Skeletal muscle tissue (tissue), 4 donors: ENCODE data around the gene LCMT1. TPM values are rescaled to one million over a fixed set of nuclear protein-coding genes. Genes with fewer than 3 reads are reported as not detected.
"Not testable (repeated sequence)": the region's sequence is repeated elsewhere in the genome, so short reads cannot be mapped to it uniquely, and the experiment has no call there.

Experiments
- H3K27ac ChIP-seq: one replicate; pipeline ENCODE4 v1.7.0; 2013; ENCODE audit warnings: mild to moderate bottlenecking, low read depth, low read length, inconsistent platforms
- H3K27me3 ChIP-seq, 3 donors: one replicate each; pipeline ENCODE4 v1.7.0; 2013; ENCODE audit warnings: low read length in 3 of 3; ENCODE audit not compliant: control insufficient read depth in 3 of 3, insufficient read depth in 3 of 3
- H3K36me3 ChIP-seq, 3 donors: one replicate each; pipeline ENCODE4 v1.7.0; 2013; ENCODE audit warnings: low read length in 3 of 3; ENCODE audit not compliant: control insufficient read depth in 3 of 3, insufficient read depth in 3 of 3
- H3K4me1 ChIP-seq, 3 donors: one replicate each; pipeline ENCODE4 v1.7.0; 2013; ENCODE audit warnings: low read length in 3 of 3, mild to moderate bottlenecking in 3 of 3; ENCODE audit not compliant: control insufficient read depth in 3 of 3, insufficient read depth in 3 of 3
- H3K4me3 ChIP-seq, 3 donors: one replicate each; pipeline ENCODE4 v1.7.0; 2013; ENCODE audit warnings: low read length in 3 of 3
- H3K9ac ChIP-seq, 3 donors: one replicate each; pipeline ENCODE4 v1.7.0; 2013; ENCODE audit warnings: low read length in 3 of 3, mild to moderate bottlenecking in 3 of 3, moderate library complexity in 2 of 3, low read depth in 1 of 3
- H3K9me3 ChIP-seq, 3 donors: one replicate each; pipeline ENCODE4 v1.7.0; 2013; ENCODE audit warnings: low read length in 3 of 3; ENCODE audit not compliant: control insufficient read depth in 3 of 3
- total RNA-seq: library from RNA; depleted of rRNA; stranded (reverse); fragments of >200 nt; gene quantifications from one replicate; pipeline ENCODE4 v1.2.3, GENCODE V29; 2014
- donor health status: Osteomylitis.

The LCMT1 gene
- total RNA-seq, 1 donor from 2014 or later, result 40.2 TPM

DNA sequence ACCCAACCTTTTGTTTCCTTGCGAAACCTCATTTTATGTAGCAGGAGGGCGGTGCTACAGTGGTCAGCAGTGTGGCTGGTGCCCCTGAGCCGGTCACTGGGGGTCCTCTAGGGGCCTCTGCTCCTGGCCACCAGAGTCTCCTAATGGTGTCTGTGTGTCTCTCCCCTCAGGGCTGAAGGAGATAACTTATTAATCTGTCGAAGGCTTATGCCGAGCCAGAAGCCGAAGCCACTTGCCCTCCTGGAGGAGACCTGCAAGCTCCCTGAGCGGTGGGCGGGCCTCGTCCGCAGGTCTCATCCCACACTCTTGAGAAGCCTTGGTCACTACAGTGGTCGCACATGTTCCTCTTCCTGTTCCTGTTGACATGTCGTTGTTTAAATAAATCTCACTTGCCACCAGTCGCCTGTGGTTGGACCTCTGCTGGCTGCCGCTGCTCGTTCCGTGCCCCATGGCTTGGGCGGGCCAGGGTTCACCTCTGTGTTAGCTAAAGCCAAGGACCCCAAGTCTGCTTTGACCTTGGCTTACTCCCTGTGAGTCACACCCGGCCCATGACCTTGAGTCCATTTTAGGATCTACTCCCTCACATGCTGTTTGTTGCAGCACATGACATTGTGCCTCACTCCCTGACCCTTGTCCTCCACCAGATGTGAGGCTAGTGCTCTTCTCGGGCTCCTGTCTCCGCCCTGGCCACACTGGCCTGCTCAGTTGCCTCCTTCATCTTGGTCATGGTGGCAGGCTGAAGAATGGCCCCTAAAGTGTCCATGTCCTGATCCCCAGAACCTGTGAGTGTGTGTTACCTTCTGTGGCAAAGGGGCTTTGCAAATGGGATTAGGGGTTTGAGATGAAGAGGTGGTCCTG lies 66.5 kb downstream of the LCMT1 start:
- Histone ChIP-seq H3K9me3 (no peaks in the 10 kb centered on the region), H3K27ac (no peak overlapping the region), H3K36me3 (peaks cover 14 to 30% (median 27%) of the 10 kb centered on the region in 3 donors), H3K27me3 (no peaks in the 10 kb centered on the region), H3K4me3 (no peak overlapping the region), H3K4me1 (no peaks in the 10 kb centered on the region), H3K9ac (no peak overlapping the region)

DNA sequence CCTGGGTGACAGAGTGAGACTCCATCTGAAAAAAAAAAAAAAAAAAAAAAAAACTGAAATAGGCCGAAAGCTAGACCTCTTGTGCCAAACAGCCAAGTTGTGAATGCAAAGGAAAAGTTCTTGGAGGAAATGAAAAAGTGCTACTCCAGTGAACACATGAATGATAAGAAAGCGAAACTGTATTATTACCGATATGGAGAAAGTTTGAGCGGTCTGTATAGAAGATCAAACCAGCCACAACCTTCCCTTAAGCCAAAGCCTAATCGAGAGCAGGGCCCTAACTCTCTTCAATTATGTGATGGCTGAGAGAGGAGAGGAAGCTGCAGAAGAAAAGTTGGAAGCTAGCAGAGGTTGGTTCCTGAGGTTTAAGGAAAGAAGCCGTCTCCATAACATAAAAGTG lies 69.7 kb downstream of the LCMT1 start:
- not testable (repeated sequence) for H3K9ac ChIP-seq, H3K27me3 ChIP-seq, H3K4me3 ChIP-seq, H3K9me3 ChIP-seq, H3K4me1 ChIP-seq, H3K27ac ChIP-seq
- H3K36me3 ChIP-seq, result peaks cover 10 to 15% (median 12%) of the 10 kb centered on the region in 3 donors

DNA sequence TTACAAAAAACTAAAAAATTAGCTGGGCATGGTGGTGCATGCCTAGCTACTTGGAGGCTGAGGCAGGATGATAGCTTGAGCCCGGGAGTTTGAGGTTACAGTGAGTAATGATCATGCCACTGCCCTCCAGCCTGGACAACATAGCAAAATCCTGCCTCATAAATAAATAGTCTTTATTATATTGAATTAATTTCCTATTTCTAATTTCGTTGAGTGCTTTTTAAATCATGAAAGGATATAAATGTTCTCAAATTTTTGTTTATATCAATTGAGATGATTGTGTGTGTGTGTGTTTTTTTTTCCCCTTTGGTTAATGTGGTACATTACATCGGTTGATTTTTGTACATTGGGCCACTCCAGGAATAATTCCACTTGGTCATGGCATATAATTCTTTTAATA lies 73.2 kb downstream of the LCMT1 start:
- Histone ChIP-seq H3K27me3 (no peaks in the 10 kb centered on the region), H3K4me3 (no peak overlapping the region), H3K9me3 (no peaks in the 10 kb centered on the region), H3K9ac (no peak overlapping the region), H3K36me3 (no peaks in the 10 kb centered on the region), H3K27ac (no peak overlapping the region), H3K4me1 (no peaks in the 10 kb centered on the region)

DNA sequence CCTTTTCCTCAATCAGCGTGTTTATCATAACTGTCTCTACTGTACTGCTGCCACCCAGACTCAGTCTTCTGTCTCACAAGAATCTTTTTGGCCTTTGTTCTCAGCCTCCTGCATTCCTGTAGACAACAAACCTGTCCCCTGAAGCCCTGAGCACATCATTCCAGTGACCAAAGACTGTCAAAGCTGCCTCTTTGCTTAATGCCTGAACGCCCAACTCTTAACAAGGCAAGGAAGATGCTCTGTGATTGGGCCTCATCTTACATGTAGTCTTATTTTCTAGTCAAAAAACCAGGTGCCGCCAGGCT lies 75.9 kb downstream of the LCMT1 start:
- H3K9me3 ChIP-seq, result no peaks in the 10 kb centered on the region
- H3K36me3 ChIP-seq, result no peaks in the 10 kb centered on the region
- no peak overlapping the region for H3K4me3 ChIP-seq
- H3K4me1 ChIP-seq, result no peaks in the 10 kb centered on the region
- no peaks in the 10 kb centered on the region for H3K27me3 ChIP-seq
- no peak overlapping the region for H3K27ac ChIP-seq
- no peak overlapping the region for H3K9ac ChIP-seq

DNA sequence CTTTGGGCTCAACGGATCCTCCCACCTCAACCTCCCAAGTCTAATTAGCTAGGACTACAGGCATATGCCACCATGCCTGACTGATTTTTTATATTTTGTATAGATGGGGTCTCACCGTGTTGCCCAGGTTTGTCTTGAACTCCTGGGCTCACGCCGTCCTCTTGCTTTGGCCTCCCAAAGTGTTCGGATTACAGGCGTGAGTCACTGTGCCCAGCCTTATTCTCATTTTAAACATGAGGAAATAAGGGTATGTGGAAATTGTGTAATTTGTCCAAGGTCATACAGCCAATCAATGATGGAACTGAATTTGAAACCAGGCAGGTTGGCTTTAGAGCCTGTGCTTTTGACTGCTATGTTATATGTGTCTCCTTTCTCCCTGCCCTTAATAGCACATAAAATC lies 77.8 kb downstream of the LCMT1 start:
- Histone ChIP-seq H3K36me3 (no peaks in the 10 kb centered on the region), H3K9me3 (no peaks in the 10 kb centered on the region), H3K27me3 (no peaks in the 10 kb centered on the region), H3K27ac (no peak overlapping the region), H3K4me3 (no peak overlapping the region), H3K9ac (no peak overlapping the region), H3K4me1 (no peaks in the 10 kb centered on the region)

DNA sequence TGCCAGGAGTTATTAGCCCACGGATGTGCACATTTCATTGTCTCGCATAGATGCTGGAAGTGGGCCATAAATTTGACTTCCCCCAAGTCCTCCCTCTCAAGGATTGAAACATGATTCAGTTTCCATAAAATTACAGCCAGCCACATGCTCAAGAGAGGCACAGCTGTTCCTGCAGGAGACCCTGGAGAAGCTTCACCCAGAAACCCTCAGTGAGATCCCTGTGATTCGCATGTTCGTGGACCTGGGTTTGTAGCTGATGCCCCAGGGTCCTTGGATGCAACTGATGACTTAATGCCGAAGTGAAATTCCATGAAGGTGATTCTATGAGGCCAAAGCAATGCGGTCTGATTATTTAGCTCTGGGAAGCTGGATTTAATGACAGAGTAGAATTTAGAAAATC lies 80.6 kb downstream of the LCMT1 start:
- H3K9me3 ChIP-seq, result no peaks in the 10 kb centered on the region
- H3K36me3 ChIP-seq, result no peaks in the 10 kb centered on the region
- no peak overlapping the region for H3K27ac ChIP-seq
- H3K27me3 ChIP-seq, result no peaks in the 10 kb centered on the region
- H3K4me1 ChIP-seq, result no peaks in the 10 kb centered on the region
- no peak overlapping the region for H3K4me3 ChIP-seq
- H3K9ac ChIP-seq, result no peak overlapping the region

DNA sequence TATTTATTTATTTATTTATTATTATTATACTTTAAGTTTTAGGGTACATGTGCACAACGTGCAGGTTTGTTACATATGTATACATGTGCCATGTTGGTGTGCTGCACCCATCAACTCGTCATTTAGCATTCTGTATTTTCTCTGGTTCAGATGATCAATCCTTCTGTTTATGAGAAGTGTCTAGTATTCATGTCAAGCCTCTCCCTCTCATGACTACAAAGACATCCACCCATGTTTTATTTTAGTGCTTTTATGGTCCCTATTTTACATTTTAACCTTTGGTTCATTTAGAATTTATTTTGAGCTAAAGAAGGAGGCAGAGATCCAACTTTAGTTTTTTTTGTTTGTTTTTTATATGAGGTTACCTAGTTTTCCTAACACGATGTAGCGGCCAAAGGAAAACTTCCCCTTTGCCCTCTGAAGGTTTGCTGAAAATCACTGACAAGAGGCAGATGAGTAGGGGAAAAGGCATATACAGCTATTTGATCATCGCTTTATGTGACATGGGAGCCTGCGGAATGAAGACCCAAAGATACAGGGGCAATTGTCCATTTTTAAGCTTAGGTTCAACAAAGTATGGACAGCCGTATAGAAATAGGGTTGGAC lies 82.8 kb downstream of the LCMT1 start:
- Histone ChIP-seq H3K9me3 (no peaks in the 10 kb centered on the region), H3K27me3 (no peaks in the 10 kb centered on the region), H3K9ac (no peak overlapping the region), H3K4me3 (no peak overlapping the region), H3K27ac (no peak overlapping the region), H3K4me1 (no peaks in the 10 kb centered on the region), H3K36me3 (no peaks in the 10 kb centered on the region)

DNA sequence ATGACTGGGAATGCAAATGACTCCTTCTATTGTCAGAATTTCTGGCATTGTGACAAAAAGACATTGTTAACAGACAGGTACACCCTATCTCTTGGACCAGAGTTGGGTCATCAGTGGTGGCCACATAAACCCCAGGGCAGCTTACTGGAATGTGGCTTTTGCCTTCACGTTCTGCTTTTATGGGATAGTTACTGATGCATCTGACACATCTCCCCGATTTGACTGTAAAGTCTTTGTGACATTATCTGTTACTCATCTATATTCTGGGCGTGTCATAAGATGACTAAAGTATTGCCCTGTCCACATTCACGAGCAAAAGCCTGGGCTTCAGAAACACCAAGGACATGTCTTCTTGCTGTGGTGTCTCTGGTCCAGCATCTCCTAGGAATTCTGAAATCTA lies 86.5 kb downstream of the LCMT1 start:
- H3K4me1 ChIP-seq, result no peaks in the 10 kb centered on the region
- H3K27ac ChIP-seq, result no peak overlapping the region
- no peaks in the 10 kb centered on the region for H3K27me3 ChIP-seq
- H3K9me3 ChIP-seq, result no peaks in the 10 kb centered on the region
- H3K36me3 ChIP-seq, result no peaks in the 10 kb centered on the region
- no peak overlapping the region for H3K9ac ChIP-seq
- no peak overlapping the region for H3K4me3 ChIP-seq

DNA sequence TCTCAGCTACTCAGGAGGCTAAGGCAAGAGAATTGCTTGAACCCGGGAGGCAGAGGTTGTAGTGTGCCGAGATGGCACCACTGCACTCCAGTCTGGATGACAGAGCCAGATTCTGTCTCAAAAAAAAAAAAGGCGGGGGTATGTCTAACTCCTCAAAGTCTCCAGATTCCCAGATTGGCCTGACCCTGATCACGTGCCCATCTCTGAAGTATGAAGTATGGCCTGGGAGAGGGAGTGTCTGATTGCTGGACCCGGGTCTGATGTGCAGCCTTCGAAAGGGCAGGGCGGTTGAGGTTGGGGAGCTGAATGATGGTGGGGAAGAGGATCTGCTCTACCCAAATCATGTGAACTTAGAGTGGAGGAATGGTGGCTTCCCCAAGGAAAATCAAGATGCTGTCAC lies 87.9 kb downstream of the LCMT1 start:
- Histone ChIP-seq H3K27me3 (no peaks in the 10 kb centered on the region), H3K36me3 (no peaks in the 10 kb centered on the region), H3K4me1 (no peaks in the 10 kb centered on the region), H3K9me3 (no peaks in the 10 kb centered on the region), H3K4me3 (no peak overlapping the region), H3K27ac (no peak overlapping the region), H3K9ac (no peak overlapping the region)

DNA sequence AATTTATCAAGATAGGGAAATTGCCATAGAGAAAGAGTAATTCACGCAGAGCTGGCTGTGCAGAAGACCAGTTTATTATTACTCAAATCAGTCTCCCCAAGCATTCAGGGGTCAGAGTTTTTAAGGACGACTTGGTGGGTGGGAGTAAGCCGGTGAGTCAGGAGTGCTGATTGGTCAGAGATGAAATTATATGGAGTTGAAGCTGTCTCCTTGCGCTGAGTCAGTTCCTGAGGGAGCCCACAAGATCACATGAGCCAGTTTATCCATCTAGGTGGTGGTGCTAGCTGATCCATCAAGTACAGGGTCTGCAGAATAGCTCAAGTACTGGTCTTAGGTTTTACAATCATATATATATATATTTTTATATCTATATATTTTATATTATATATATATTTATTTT lies 99.2 kb downstream of the LCMT1 start:
- no peak overlapping the region for H3K9ac ChIP-seq
- no peak overlapping the region for H3K4me3 ChIP-seq
- H3K27me3 ChIP-seq, result no peaks in the 10 kb centered on the region

More for the DNA sequence above, 99.2 kb downstream of the LCMT1 start:
- no peaks in the 10 kb centered on the region for H3K4me1 ChIP-seq
- no peak overlapping the region for H3K27ac ChIP-seq
- no peaks in the 10 kb centered on the region for H3K9me3 ChIP-seq
- H3K36me3 ChIP-seq, result no peaks in the 10 kb centered on the region
